HUES48 (cell line): ENCODE data around the gene ARHGAP6.

Experiments used
- H3K27ac ChIP-seq: one replicate; pipeline ENCODE4 v1.7.0; 2013; ENCODE audit warnings: low read depth, low read length, inconsistent platforms
- H3K27me3 ChIP-seq: 2 replicates; pipeline ENCODE4 v1.6.1; 2013; ENCODE audit warnings: mild to moderate bottlenecking, low read length; ENCODE audit not compliant: control insufficient read depth, insufficient read depth
- H3K36me3 ChIP-seq: 2 replicates; pipeline ENCODE4 v1.6.1; 2013; ENCODE audit warnings: low read length; ENCODE audit not compliant: control insufficient read depth, insufficient read depth
- H3K4me1 ChIP-seq: 2 replicates; pipeline ENCODE4 v1.6.1; 2013; ENCODE audit warnings: mild to moderate bottlenecking, low read length; ENCODE audit not compliant: control insufficient read depth, insufficient read depth
- H3K4me3 ChIP-seq: 2 replicates; pipeline ENCODE4 v1.5.1; 2013; ENCODE audit warnings: mild to moderate bottlenecking, low read depth, low read length
- H3K9ac ChIP-seq: 2 replicates; pipeline ENCODE4 v1.6.1; 2013; ENCODE audit warnings: mild to moderate bottlenecking, low read depth, low read length, moderate library complexity
- H3K9me3 ChIP-seq: 2 replicates; pipeline ENCODE4 v1.6.1; 2013; ENCODE audit warnings: low read length; ENCODE audit not compliant: control insufficient read depth, insufficient read depth

Gene ARHGAP6

GRCh38 chrX:11543249-11543648, 122.5 kb downstream of the ARHGAP6 start:
- no peaks in the 10 kb centered on the region for H3K4me1 ChIP-seq
- H3K9me3 ChIP-seq = no peaks in the 10 kb centered on the region
- no peak overlapping the region for H3K27ac ChIP-seq
- peaks cover 45% of the 10 kb centered on the region for H3K27me3 ChIP-seq
- no peaks in the 10 kb centered on the region for H3K36me3 ChIP-seq
- no peak overlapping the region for H3K9ac ChIP-seq
- no peak overlapping the region for H3K4me3 ChIP-seq

- H3K4me1 ChIP-seq = no peaks in the 10 kb centered on the region
- H3K9ac ChIP-seq = no peak overlapping the region
- peaks cover 61% of the 10 kb centered on the region for H3K27me3 ChIP-seq
- no peak overlapping the region for H3K27ac ChIP-seq
- H3K4me3 ChIP-seq = no peak overlapping the region
- no peaks in the 10 kb centered on the region for H3K9me3 ChIP-seq
- H3K36me3 ChIP-seq = no peaks in the 10 kb centered on the region
These were observed 124.2 kb downstream of the ARHGAP6 start for GRCh38 chrX:11541510-11541909.

GRCh38 chrX:11540532-11541377, 125.0 kb downstream of the ARHGAP6 start:
- Histone ChIP-seq H3K36me3 (no peaks in the 10 kb centered on the region), H3K27me3 (peaks cover 68% of the 10 kb centered on the region), H3K4me3 (no peak overlapping the region), H3K9ac (no peak overlapping the region), H3K27ac (no peak overlapping the region), H3K4me1 (no peaks in the 10 kb centered on the region), H3K9me3 (no peaks in the 10 kb centered on the region)

GRCh38 chrX:11537141-11537540, 128.6 kb downstream of the ARHGAP6 start:
- Histone ChIP-seq H3K27ac (no peak overlapping the region), H3K9ac (no peak overlapping the region), H3K4me3 (no peak overlapping the region), H3K27me3 (peaks cover 67% of the 10 kb centered on the region), H3K9me3 (no peaks in the 10 kb centered on the region), H3K36me3 (no peaks in the 10 kb centered on the region), H3K4me1 (no peaks in the 10 kb centered on the region; the same call in 1 of the 2 replicates)

- H3K36me3 ChIP-seq = no peaks in the 10 kb centered on the region
- no peak overlapping the region for H3K27ac ChIP-seq
- H3K4me3 ChIP-seq = no peak overlapping the region
- no peaks in the 10 kb centered on the region for H3K9me3 ChIP-seq
- H3K27me3 ChIP-seq = peaks cover 50% of the 10 kb centered on the region
- no peak overlapping the region for H3K9ac ChIP-seq
- no peaks in the 10 kb centered on the region; the same call in 1 of the 2 replicates for H3K4me1 ChIP-seq
These were observed 130.4 kb downstream of the ARHGAP6 start for GRCh38 chrX:11535156-11535919.

GRCh38 chrX:11533199-11533651, 132.5 kb downstream of the ARHGAP6 start:
- H3K27me3 ChIP-seq = peaks cover 34% of the 10 kb centered on the region
- H3K4me3 ChIP-seq = no peak overlapping the region
- H3K9me3 ChIP-seq = no peaks in the 10 kb centered on the region
- no peaks in the 10 kb centered on the region for H3K36me3 ChIP-seq
- H3K4me1 ChIP-seq = no peaks in the 10 kb centered on the region; the same call in 1 of the 2 replicates
- no peak overlapping the region for H3K9ac ChIP-seq
- no peak overlapping the region for H3K27ac ChIP-seq

- H3K27me3 ChIP-seq = peaks cover 27% of the 10 kb centered on the region
- H3K9me3 ChIP-seq = no peaks in the 10 kb centered on the region
- H3K4me3 ChIP-seq = no peak overlapping the region
- no peaks in the 10 kb centered on the region; the same call in 1 of the 2 replicates for H3K4me1 ChIP-seq
- no peaks in the 10 kb centered on the region for H3K36me3 ChIP-seq
- H3K27ac ChIP-seq = no peak overlapping the region
- no peak overlapping the region for H3K9ac ChIP-seq
These were observed 133.2 kb downstream of the ARHGAP6 start for GRCh38 chrX:11532291-11533078.

- no peak overlapping the region for H3K9ac ChIP-seq
- no peaks in the 10 kb centered on the region; the same call in 1 of the 2 replicates for H3K4me1 ChIP-seq
- H3K4me3 ChIP-seq = no peak overlapping the region
- H3K27ac ChIP-seq = no peak overlapping the region
- H3K27me3 ChIP-seq = peaks cover 16% of the 10 kb centered on the region
- no peaks in the 10 kb centered on the region for H3K36me3 ChIP-seq
- H3K9me3 ChIP-seq = no peaks in the 10 kb centered on the region
These were observed 134.5 kb downstream of the ARHGAP6 start for GRCh38 chrX:11531226-11531625.

GRCh38 chrX:11530621-11531020, 135.1 kb downstream of the ARHGAP6 start:
- no peak overlapping the region for H3K9ac ChIP-seq
- H3K4me3 ChIP-seq = no peak overlapping the region
- no peaks in the 10 kb centered on the region for H3K9me3 ChIP-seq
- H3K36me3 ChIP-seq = no peaks in the 10 kb centered on the region
- H3K27me3 ChIP-seq = peaks cover 10% of the 10 kb centered on the region
- H3K27ac ChIP-seq = no peak overlapping the region
- H3K4me1 ChIP-seq = no peaks in the 10 kb centered on the region; the same call in 1 of the 2 replicates

- no peaks in the 10 kb centered on the region; the same call in 1 of the 2 replicates for H3K27me3 ChIP-seq
- H3K9ac ChIP-seq = no peak overlapping the region
- no peak overlapping the region for H3K27ac ChIP-seq
- H3K36me3 ChIP-seq = no peaks in the 10 kb centered on the region
- H3K4me1 ChIP-seq = no peaks in the 10 kb centered on the region; the same call in 1 of the 2 replicates
- H3K4me3 ChIP-seq = no peak overlapping the region
- no peaks in the 10 kb centered on the region for H3K9me3 ChIP-seq
These were observed 137.1 kb downstream of the ARHGAP6 start for GRCh38 chrX:11528623-11529022.
